Mucosa of rectum (tissue), 2 donors: ENCODE measurements around the gene CLEC18A.
"Not testable (repeated sequence)": the region's sequence is repeated elsewhere in the genome, so short reads cannot be mapped to it uniquely, and the experiment has no call there.

Experiments used
- H3K27ac ChIP-seq, 2 donors: one replicate each; pipeline ENCODE4 v1.7.0; 2013; ENCODE audit warnings: inconsistent platforms in 2 of 2, low read depth in 2 of 2, low read length in 2 of 2
- H3K27me3 ChIP-seq, 2 donors: one replicate each; pipeline ENCODE4 v1.7.0; 2013; ENCODE audit warnings: low read length in 2 of 2; ENCODE audit not compliant: control insufficient read depth in 2 of 2, insufficient read depth in 2 of 2
- H3K36me3 ChIP-seq, 2 donors: one replicate each; pipeline ENCODE4 v1.7.0; 2013; ENCODE audit warnings: low read length in 2 of 2; ENCODE audit not compliant: control insufficient read depth in 2 of 2, insufficient read depth in 2 of 2
- H3K4me1 ChIP-seq, 2 donors: one replicate each; pipeline ENCODE4 v1.7.0; 2013; ENCODE audit warnings: low read length in 2 of 2, mild to moderate bottlenecking in 1 of 2; ENCODE audit not compliant: control insufficient read depth in 2 of 2, insufficient read depth in 2 of 2
- H3K4me3 ChIP-seq, 2 donors: one replicate each; pipeline ENCODE4 v1.7.0; 2013; ENCODE audit warnings: low read length in 2 of 2
- H3K9ac ChIP-seq, 2 donors: one replicate each; pipeline ENCODE4 v1.7.0; 2013; ENCODE audit warnings: low read length in 2 of 2, low read depth in 1 of 2, mild to moderate bottlenecking in 1 of 2
- H3K9me3 ChIP-seq, 2 donors: one replicate each; pipeline ENCODE4 v1.7.0; 2013; ENCODE audit warnings: low read length in 2 of 2; ENCODE audit not compliant: control insufficient read depth in 2 of 2
- donor health status: healthy.
- donor health status: Normal muscosa, but diverticular disease.

The CLEC18A gene

GRCh38 chr16:69950411-69950810 is 723 bp upstream of the CLEC18A start:
- H3K36me3 ChIP-seq, H3K27me3 ChIP-seq, H3K9ac ChIP-seq, H3K4me1 ChIP-seq, H3K9me3 ChIP-seq, H3K27ac ChIP-seq, H3K4me3 ChIP-seq: not testable (repeated sequence)

GRCh38 chr16:69951672-69952031 is 518 bp downstream of the CLEC18A start:
- H3K27ac ChIP-seq, H3K27me3 ChIP-seq, H3K4me3 ChIP-seq, H3K4me1 ChIP-seq, H3K36me3 ChIP-seq, H3K9me3 ChIP-seq, H3K9ac ChIP-seq: not testable (repeated sequence)

- not testable (repeated sequence) for H3K27me3 ChIP-seq, H3K27ac ChIP-seq, H3K9me3 ChIP-seq
Observed at GRCh38 chr16:69952116-69952515, 982 bp downstream of the CLEC18A start.

GRCh38 chr16:69952572-69953355 is 1.6 kb downstream of the CLEC18A start:
- not testable (repeated sequence) for H3K36me3 ChIP-seq, H3K4me3 ChIP-seq, H3K9me3 ChIP-seq, H3K27ac ChIP-seq, H3K27me3 ChIP-seq, H3K4me1 ChIP-seq, H3K9ac ChIP-seq

More at GRCh38 chr16:69952116-69952515, 982 bp downstream of the CLEC18A start:
- not testable (repeated sequence) for H3K9ac ChIP-seq, H3K4me3 ChIP-seq, H3K36me3 ChIP-seq, H3K4me1 ChIP-seq

GRCh38 chr16:69954241-69954640 is 3.1 kb downstream of the CLEC18A start:
- H3K36me3 ChIP-seq, H3K27ac ChIP-seq, H3K4me3 ChIP-seq, H3K9me3 ChIP-seq, H3K4me1 ChIP-seq, H3K9ac ChIP-seq, H3K27me3 ChIP-seq: not testable (repeated sequence)

- H3K27ac ChIP-seq, H3K4me3 ChIP-seq, H3K36me3 ChIP-seq, H3K4me1 ChIP-seq, H3K27me3 ChIP-seq, H3K9me3 ChIP-seq, H3K9ac ChIP-seq: not testable (repeated sequence)
Observed at GRCh38 chr16:69963312-69963711, 12.2 kb downstream of the CLEC18A start.

GRCh38 chr16:69964960-69965660 is 14.0 kb downstream of the CLEC18A start:
- peak overlapping the region in 1 of 2 donors; percentile 30 for H3K4me3 ChIP-seq
- not testable (repeated sequence) for H3K4me1 ChIP-seq, H3K27ac ChIP-seq, H3K9me3 ChIP-seq, H3K36me3 ChIP-seq, H3K27me3 ChIP-seq
- H3K9ac ChIP-seq: peak overlapping the region in 1 of 2 donors; percentile 60

GRCh38 chr16:69965661-69966054 is 14.5 kb downstream of the CLEC18A start:
- not testable (repeated sequence) for H3K27ac ChIP-seq

GRCh38 chr16:69967688-69968087 is 16.6 kb downstream of the CLEC18A start:
- not testable (repeated sequence) for H3K4me1 ChIP-seq, H3K27me3 ChIP-seq, H3K9me3 ChIP-seq, H3K4me3 ChIP-seq, H3K27ac ChIP-seq, H3K36me3 ChIP-seq, H3K9ac ChIP-seq

More at GRCh38 chr16:69965661-69966054, 14.5 kb downstream of the CLEC18A start:
- not testable (repeated sequence) for H3K4me1 ChIP-seq, H3K36me3 ChIP-seq, H3K27me3 ChIP-seq, H3K9me3 ChIP-seq, H3K4me3 ChIP-seq
- peak overlapping the region in 1 of 2 donors; percentile 26 for H3K9ac ChIP-seq

- H3K36me3 ChIP-seq, H3K4me3 ChIP-seq, H3K4me1 ChIP-seq, H3K9me3 ChIP-seq, H3K27me3 ChIP-seq, H3K9ac ChIP-seq, H3K27ac ChIP-seq: not testable (repeated sequence)
Observed at GRCh38 chr16:69968125-69968524, 17.0 kb downstream of the CLEC18A start.
